GM21723 (cell line): ENCODE measurements around the gene DLGAP1.
"Not testable (repeated sequence)": the region's sequence is repeated elsewhere in the genome, so short reads cannot be mapped to it uniquely, and the experiment has no call there.

Experiments
- ATAC-seq: cut with Tn5 transposase; IDR thresholded peaks from one replicate; pipeline ENCODE4 v1.9.1; 2021; ENCODE audit warnings: mild to moderate bottlenecking, moderate library complexity; ENCODE audit not compliant: unreplicated experiment

The DLGAP1 gene

GRCh38 chr18:4292696-4293095 lies 162.4 kb downstream of the DLGAP1 start:
- no peak for ATAC-seq

- ATAC-seq = not testable (repeated sequence)
These were observed 167.8 kb downstream of the DLGAP1 start for GRCh38 chr18:4287340-4287739.

- ATAC-seq = no peak
These were observed 168.9 kb downstream of the DLGAP1 start for GRCh38 chr18:4286256-4286655.

GRCh38 chr18:4285525-4285924 lies 169.6 kb downstream of the DLGAP1 start:
- ATAC-seq = no peak

- ATAC-seq = no peak
These were observed 170.6 kb downstream of the DLGAP1 start for GRCh38 chr18:4284528-4284927.

- ATAC-seq = no peak
These were observed 171.3 kb downstream of the DLGAP1 start for GRCh38 chr18:4283746-4284291.

- no peak for ATAC-seq
These were observed 172.2 kb downstream of the DLGAP1 start for GRCh38 chr18:4282954-4283353.

- no peak for ATAC-seq
These were observed 178.0 kb downstream of the DLGAP1 start for GRCh38 chr18:4276953-4277585.

GRCh38 chr18:4271952-4272351 lies 183.2 kb downstream of the DLGAP1 start:
- no peak for ATAC-seq

GRCh38 chr18:4270988-4271387 lies 184.1 kb downstream of the DLGAP1 start:
- ATAC-seq = no peak

- no peak for ATAC-seq
These were observed 185.1 kb downstream of the DLGAP1 start for GRCh38 chr18:4270016-4270415.

- no peak for ATAC-seq
These were observed 187.5 kb downstream of the DLGAP1 start for GRCh38 chr18:4267641-4268040.

GRCh38 chr18:4264347-4264791 lies 190.7 kb downstream of the DLGAP1 start:
- no peak for ATAC-seq

- no peak for ATAC-seq
These were observed 195.0 kb downstream of the DLGAP1 start for GRCh38 chr18:4260107-4260506.

GRCh38 chr18:4256766-4257417 lies 198.2 kb downstream of the DLGAP1 start:
- no peak for ATAC-seq

- ATAC-seq = no peak
These were observed 200.3 kb downstream of the DLGAP1 start for GRCh38 chr18:4254840-4255239.

- ATAC-seq = no peak
These were observed 202.3 kb downstream of the DLGAP1 start for GRCh38 chr18:4252829-4253228.

GRCh38 chr18:4251873-4252272 lies 203.2 kb downstream of the DLGAP1 start:
- no peak for ATAC-seq

GRCh38 chr18:4251206-4251605 lies 203.9 kb downstream of the DLGAP1 start:
- no peak for ATAC-seq

GRCh38 chr18:4250141-4250540 lies 205.0 kb downstream of the DLGAP1 start:
- no peak for ATAC-seq

- ATAC-seq = no peak
These were observed 206.4 kb downstream of the DLGAP1 start for GRCh38 chr18:4248686-4249085.

- no peak for ATAC-seq
These were observed 208.7 kb downstream of the DLGAP1 start for GRCh38 chr18:4246374-4246773.
